Measurements from ENCODE around the gene FBXO21.

DNA sequence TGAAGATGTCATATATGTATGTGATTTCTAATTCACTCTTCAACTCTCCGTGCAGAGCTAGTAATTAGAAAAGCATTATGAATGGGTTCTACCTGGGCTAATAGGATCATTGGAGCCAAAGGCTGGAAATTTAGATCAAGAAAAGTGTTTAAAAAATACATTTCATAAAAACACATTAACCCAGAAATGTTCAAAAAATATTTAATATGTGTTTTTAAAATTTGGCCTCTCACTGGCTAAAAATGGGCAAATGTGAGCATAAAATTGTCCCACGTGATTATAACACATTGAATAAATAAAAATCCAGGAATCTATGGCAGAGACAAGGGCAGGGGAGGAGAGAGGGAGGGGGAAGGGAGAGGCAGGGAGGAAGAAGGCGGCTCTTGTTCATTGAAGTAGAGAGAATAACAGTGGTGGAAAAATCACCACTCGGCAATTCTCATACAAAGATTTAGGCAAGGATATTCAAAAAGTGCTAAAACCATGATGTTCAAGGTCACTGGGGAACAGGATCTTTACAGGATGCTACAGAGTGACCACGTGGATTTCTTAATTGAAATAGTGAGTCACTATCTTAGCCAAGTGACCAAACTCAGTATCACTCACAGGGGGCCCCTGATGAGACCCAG lies 38.8 kb downstream of the FBXO21 start:
- no peak for TF ChIP-seq SIN3A (IDR thresholded peaks at IDR 0.05; ENCODE audit: borderline replicate concordance, insufficient read depth, low read depth, low read length)
- peak; percentile 43 for TF ChIP-seq CTCF (IDR thresholded peaks at IDR 0.05)
